ENCODE results near the gene ADARB2. TPM values are rescaled to one million over a fixed set of nuclear protein-coding genes. Genes with fewer than 3 reads are reported as not detected.

Gene ADARB2
- total and polyA plus RNA-seq, 4 donors, result 0.55 to 0.70 (median 0.59) TPM; not detected in 1

DNA sequence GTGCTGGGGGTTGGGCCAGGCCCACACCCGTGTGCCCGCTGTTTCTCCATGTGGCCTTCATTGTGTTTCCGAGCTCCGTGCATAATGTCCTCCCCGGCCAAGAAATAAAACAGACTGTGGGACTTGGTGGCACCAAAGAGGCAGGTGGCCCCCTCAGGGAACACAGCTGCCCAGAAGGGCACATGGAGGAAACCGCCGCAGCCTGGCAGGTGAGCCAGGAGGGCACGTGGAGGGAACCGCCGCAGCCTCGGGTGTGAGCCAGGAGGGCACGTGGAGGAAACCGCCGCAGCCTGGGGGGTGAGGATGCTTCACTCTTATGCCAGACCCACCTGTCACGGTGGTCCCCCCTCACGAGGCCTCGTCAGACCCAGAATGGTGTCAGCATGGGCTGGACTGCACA lies 392.5 kb downstream of the ADARB2 start:
- 86% methylated on average over 17 of the region's 17 CpGs for WGBS
- H3K4me3 ChIP-seq (ENCODE audit: low read depth in 1 of 3, low read length in 3 of 3), result no peak overlapping the region
- H3K9me3 ChIP-seq (ENCODE audit: control insufficient read depth in 4 of 4, low read length in 3 of 4), result no peaks in the 10 kb centered on the region
- TF ChIP-seq FOXA2 (IDR thresholded peaks at IDR 0.05) (no peak), RXRA (IDR thresholded peaks at IDR 0.05) (no peak), TAF1 (conservative IDR thresholded peaks at IDR 0.05) (no peak), YY1 (IDR thresholded peaks at IDR 0.05) (no peak), HNF4A (conservative IDR thresholded peaks at IDR 0.05) (no peak), SP1 (IDR thresholded peaks at IDR 0.05) (no peak), EGR1 (IDR thresholded peaks at IDR 0.05; ENCODE audit: low read depth in 2 of 2) (no peak), GABPA (IDR thresholded peaks at IDR 0.05 in 1 of 2, conservative IDR thresholded peaks at IDR 0.05 in 1 of 2) (no peak), NR2F2 (IDR thresholded peaks at IDR 0.05) (no peak), HNF4G (IDR thresholded peaks at IDR 0.05) (no peak), FOXA1 (IDR thresholded peaks at IDR 0.05) (no peak), JUND (IDR thresholded peaks at IDR 0.05) (no peak)
- TF ChIP-seq, protein P1, sequence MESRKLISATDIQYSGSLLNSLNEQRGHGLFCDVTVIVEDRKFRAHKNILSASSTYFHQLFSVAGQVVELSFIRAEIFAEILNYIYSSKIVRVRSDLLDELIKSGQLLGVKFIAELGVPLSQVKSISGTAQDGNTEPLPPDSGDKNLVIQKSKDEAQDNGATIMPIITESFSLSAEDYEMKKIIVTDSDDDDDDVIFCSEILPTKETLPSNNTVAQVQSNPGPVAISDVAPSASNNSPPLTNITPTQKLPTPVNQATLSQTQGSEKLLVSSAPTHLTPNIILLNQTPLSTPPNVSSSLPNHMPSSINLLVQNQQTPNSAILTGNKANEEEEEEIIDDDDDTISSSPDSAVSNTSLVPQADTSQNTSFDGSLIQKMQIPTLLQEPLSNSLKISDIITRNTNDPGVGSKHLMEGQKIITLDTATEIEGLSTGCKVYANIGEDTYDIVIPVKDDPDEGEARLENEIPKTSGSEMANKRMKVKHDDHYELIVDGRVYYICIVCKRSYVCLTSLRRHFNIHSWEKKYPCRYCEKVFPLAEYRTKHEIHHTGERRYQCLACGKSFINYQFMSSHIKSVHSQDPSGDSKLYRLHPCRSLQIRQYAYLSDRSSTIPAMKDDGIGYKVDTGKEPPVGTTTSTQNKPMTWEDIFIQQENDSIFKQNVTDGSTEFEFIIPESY (IDR thresholded peaks at IDR 0.05), result no peak
- TF ChIP-seq, protein P2, sequence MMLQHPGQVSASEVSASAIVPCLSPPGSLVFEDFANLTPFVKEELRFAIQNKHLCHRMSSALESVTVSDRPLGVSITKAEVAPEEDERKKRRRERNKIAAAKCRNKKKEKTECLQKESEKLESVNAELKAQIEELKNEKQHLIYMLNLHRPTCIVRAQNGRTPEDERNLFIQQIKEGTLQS (IDR thresholded peaks at IDR 0.05), result no peak
- TF ChIP-seq, protein P3, sequence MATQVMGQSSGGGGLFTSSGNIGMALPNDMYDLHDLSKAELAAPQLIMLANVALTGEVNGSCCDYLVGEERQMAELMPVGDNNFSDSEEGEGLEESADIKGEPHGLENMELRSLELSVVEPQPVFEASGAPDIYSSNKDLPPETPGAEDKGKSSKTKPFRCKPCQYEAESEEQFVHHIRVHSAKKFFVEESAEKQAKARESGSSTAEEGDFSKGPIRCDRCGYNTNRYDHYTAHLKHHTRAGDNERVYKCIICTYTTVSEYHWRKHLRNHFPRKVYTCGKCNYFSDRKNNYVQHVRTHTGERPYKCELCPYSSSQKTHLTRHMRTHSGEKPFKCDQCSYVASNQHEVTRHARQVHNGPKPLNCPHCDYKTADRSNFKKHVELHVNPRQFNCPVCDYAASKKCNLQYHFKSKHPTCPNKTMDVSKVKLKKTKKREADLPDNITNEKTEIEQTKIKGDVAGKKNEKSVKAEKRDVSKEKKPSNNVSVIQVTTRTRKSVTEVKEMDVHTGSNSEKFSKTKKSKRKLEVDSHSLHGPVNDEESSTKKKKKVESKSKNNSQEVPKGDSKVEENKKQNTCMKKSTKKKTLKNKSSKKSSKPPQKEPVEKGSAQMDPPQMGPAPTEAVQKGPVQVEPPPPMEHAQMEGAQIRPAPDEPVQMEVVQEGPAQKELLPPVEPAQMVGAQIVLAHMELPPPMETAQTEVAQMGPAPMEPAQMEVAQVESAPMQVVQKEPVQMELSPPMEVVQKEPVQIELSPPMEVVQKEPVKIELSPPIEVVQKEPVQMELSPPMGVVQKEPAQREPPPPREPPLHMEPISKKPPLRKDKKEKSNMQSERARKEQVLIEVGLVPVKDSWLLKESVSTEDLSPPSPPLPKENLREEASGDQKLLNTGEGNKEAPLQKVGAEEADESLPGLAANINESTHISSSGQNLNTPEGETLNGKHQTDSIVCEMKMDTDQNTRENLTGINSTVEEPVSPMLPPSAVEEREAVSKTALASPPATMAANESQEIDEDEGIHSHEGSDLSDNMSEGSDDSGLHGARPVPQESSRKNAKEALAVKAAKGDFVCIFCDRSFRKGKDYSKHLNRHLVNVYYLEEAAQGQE (IDR thresholded peaks at IDR 0.05), result no peak
- TF ChIP-seq, protein P4, sequence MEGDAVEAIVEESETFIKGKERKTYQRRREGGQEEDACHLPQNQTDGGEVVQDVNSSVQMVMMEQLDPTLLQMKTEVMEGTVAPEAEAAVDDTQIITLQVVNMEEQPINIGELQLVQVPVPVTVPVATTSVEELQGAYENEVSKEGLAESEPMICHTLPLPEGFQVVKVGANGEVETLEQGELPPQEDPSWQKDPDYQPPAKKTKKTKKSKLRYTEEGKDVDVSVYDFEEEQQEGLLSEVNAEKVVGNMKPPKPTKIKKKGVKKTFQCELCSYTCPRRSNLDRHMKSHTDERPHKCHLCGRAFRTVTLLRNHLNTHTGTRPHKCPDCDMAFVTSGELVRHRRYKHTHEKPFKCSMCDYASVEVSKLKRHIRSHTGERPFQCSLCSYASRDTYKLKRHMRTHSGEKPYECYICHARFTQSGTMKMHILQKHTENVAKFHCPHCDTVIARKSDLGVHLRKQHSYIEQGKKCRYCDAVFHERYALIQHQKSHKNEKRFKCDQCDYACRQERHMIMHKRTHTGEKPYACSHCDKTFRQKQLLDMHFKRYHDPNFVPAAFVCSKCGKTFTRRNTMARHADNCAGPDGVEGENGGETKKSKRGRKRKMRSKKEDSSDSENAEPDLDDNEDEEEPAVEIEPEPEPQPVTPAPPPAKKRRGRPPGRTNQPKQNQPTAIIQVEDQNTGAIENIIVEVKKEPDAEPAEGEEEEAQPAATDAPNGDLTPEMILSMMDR (IDR thresholded peaks at IDR 0.05; ENCODE audit: low read depth, low read length, missing input control), result no peak
- TF ChIP-seq, protein P5, sequence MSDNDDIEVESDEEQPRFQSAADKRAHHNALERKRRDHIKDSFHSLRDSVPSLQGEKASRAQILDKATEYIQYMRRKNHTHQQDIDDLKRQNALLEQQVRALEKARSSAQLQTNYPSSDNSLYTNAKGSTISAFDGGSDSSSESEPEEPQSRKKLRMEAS (IDR thresholded peaks at IDR 0.05), result no peak
- DNase-seq (ENCODE audit: low spot score), result no peak
- H3K36me3 ChIP-seq (ENCODE audit: control insufficient read depth in 4 of 4, insufficient read depth in 3 of 4, low read depth in 1 of 4, low read length in 3 of 4), result no peaks in the 10 kb centered on the region
- H3K27me3 ChIP-seq (ENCODE audit: control insufficient read depth in 4 of 4, insufficient read depth in 4 of 4, low read length in 3 of 4), result no peaks in the 10 kb centered on the region
- no peak overlapping the region for H3K9ac ChIP-seq (ENCODE audit: low read depth in 1 of 2, low read length in 2 of 2)
- H3K27ac ChIP-seq (ENCODE audit: low read depth in 1 of 2, low read length in 2 of 2), result no peak overlapping the region
- no peaks in the 10 kb centered on the region for H3K4me1 ChIP-seq (ENCODE audit: control insufficient read depth in 4 of 4, insufficient read depth in 4 of 4, low read length in 3 of 4)

DNA sequence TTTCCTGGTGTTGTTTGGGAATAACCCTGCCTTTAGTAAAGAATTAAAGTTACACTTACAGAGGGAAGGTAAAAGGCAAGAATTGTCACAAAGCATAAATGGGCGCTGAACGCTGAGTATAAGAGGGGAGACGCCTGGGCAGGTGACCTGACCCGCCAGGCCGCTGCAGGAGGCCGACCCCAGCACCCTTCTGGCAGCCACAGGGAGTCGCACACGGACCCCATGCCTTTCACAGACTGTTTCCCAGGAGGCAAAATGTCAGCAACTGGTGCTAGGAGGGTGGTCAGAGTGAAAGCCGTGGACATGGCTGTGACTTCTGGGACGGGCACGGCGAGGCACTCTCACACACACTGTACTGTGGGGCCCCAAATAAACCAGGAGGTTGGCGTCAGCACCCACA lies 392.9 kb downstream of the ADARB2 start:
- H3K36me3 ChIP-seq (ENCODE audit: control insufficient read depth in 4 of 4, insufficient read depth in 3 of 4, low read depth in 1 of 4, low read length in 3 of 4), result no peaks in the 10 kb centered on the region
- WGBS, result 92% methylated on average over 13 of the region's 13 CpGs
- no peak overlapping the region for H3K9ac ChIP-seq (ENCODE audit: low read depth in 1 of 2, low read length in 2 of 2)
- H3K9me3 ChIP-seq (ENCODE audit: control insufficient read depth in 4 of 4, low read length in 3 of 4), result no peaks in the 10 kb centered on the region
- TF ChIP-seq HNF4G (IDR thresholded peaks at IDR 0.05) (no peak), JUND (IDR thresholded peaks at IDR 0.05) (no peak), TAF1 (conservative IDR thresholded peaks at IDR 0.05) (no peak), GABPA (IDR thresholded peaks at IDR 0.05 in 1 of 2, conservative IDR thresholded peaks at IDR 0.05 in 1 of 2) (no peak), HNF4A (conservative IDR thresholded peaks at IDR 0.05) (no peak), EGR1 (IDR thresholded peaks at IDR 0.05; ENCODE audit: low read depth in 2 of 2) (no peak), RXRA (IDR thresholded peaks at IDR 0.05) (no peak)
- no peak for DNase-seq (ENCODE audit: low spot score)
- H3K27ac ChIP-seq (ENCODE audit: low read depth in 1 of 2, low read length in 2 of 2), result no peak overlapping the region
- no peaks in the 10 kb centered on the region for H3K27me3 ChIP-seq (ENCODE audit: control insufficient read depth in 4 of 4, insufficient read depth in 4 of 4, low read length in 3 of 4)
- H3K4me1 ChIP-seq (ENCODE audit: control insufficient read depth in 4 of 4, insufficient read depth in 4 of 4, low read length in 3 of 4), result no peaks in the 10 kb centered on the region
- no peak overlapping the region for H3K4me3 ChIP-seq (ENCODE audit: low read depth in 1 of 3, low read length in 3 of 3)
